B cell (primary cell): ENCODE data around the gene EHBP1L1.

Source experiments
- EZH2 ChIP-seq: IDR thresholded peaks from 2 replicates; pipeline ENCODE4 v1.6.1; 2012; ENCODE audit warnings: borderline replicate concordance, low read depth, mild to moderate bottlenecking, moderate library complexity, low read length; ENCODE audit not compliant: insufficient read depth, poor library complexity, severe bottlenecking
- TF ChIP-seq, protein P1 (sequence below): fragments of 200-600 bp; IDR thresholded peaks from one replicate; pipeline ENCODE4 v1.8.0; 2022; ENCODE audit warnings: antibody characterized with exemption, mild to moderate bottlenecking

DNA sequence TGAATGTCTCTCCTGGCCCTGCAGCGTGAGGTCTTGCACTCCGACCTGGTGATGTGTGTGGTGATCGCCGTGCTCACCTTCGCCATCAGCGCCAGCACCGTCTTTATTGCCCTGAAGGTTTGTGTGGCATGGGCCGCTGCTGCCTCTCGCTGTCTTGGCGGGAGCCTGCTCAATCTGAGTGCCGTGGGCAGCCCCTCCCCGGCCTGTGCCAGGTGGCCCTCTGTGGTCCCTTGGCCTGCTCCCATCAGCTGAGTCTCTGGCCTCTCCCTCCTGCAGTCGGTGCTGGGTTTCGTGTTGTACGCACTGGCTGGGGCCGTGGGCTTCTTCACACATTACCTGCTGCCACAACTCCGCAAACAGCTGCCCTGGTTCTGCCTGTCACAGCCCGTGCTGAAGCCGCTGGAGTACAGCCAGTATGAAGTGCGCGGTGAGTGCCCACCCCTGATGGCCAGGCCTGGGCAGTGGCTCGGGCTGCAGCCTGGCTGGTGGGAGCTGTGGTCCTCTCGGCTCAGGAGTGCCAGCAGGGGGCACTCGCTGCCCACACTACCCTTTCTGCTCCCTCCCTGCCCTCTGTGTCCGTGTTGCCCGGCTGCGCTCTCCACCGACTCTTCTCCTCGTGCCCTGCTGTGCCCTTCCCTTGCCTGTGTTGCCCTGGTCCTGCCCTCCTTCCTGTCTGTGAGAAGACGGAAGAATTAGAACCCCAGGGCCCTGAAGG, 49.9 kb downstream of the EHBP1L1 start:
- no peak for TF ChIP-seq EZH2
- TF ChIP-seq, protein P1, sequence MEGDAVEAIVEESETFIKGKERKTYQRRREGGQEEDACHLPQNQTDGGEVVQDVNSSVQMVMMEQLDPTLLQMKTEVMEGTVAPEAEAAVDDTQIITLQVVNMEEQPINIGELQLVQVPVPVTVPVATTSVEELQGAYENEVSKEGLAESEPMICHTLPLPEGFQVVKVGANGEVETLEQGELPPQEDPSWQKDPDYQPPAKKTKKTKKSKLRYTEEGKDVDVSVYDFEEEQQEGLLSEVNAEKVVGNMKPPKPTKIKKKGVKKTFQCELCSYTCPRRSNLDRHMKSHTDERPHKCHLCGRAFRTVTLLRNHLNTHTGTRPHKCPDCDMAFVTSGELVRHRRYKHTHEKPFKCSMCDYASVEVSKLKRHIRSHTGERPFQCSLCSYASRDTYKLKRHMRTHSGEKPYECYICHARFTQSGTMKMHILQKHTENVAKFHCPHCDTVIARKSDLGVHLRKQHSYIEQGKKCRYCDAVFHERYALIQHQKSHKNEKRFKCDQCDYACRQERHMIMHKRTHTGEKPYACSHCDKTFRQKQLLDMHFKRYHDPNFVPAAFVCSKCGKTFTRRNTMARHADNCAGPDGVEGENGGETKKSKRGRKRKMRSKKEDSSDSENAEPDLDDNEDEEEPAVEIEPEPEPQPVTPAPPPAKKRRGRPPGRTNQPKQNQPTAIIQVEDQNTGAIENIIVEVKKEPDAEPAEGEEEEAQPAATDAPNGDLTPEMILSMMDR, result peak; percentile 83
